NCI-H82 treated with DMSO at 0.1 percent for 48 hours (cell line): ENCODE data around the gene GCAT.

ENCODE experiments used
- DNase-seq: peaks from one replicate; lab custom pipeline; 2025; ENCODE audit not compliant: unreplicated experiment; lab: John Stamatoyannopoulos, UW

Gene GCAT

DNA sequence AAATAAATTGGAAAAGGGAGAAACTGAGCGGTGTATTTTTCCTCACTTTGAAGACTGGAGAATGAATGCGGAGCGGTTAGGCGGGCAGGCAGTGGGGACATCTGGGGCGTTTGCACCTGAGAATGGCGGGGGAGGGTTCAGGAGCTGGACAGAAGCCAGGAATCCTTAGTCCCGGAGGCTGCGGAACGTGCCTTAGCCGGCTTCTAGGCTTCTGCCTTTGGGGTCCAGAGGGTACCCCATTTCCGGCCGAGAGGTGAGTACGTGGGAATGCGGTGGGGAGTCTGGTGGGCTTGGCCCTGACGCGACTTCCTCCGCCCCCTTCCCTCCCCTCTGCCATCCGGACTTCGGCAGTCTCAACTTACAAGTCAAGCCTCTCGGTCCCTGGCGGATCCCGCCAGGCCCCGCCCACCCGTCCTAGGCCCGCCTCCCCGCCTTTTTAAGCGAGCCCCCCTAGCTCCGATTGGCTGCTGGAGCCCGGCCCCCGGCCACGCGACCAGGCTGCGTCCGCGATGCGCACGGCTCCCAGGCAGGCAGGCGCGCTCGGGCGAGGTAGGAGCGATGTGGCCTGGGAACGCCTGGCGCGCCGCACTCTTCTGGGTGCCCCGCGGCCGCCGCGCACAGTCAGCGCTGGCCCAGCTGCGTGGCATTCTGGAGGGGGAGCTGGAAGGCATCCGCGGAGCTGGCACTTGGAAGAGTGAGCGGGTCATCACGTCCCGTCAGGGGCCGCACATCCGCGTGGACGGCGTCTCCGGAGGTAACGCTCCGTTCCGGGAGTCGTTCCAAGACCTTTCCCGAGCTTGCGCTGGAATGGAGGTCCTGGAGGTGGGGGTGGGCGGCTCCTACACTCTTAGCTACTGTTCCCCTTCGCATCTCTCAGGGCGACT, at the start of gene GCAT:
GCAT (plus strand) TSS at position 525 of the 884 bp plus-strand sequence; CDS start at position 559, 34 bp downstream.
- DNase-seq: peak; percentile 81

DNA sequence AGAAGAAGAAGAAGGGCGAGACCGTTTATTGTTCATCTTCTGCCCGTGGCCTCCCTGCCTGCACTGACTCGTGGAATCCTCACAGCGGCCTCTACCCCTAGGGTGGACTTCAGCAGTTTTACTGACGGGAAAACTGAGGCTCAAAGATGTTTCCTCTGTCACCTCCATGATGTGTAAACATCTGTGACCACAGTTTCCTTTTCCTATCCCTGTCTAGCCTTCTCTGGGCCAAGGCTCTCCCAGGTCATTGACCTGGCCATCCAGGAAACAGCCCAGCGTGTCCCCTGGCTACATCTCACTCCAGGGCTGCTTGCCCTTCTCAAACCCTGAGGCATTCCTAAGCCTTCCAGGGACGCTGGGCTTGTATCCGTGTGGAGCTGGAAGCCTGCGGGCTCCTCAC, 49.0 kb upstream of the GCAT start:
- DNase-seq: no peak

DNA sequence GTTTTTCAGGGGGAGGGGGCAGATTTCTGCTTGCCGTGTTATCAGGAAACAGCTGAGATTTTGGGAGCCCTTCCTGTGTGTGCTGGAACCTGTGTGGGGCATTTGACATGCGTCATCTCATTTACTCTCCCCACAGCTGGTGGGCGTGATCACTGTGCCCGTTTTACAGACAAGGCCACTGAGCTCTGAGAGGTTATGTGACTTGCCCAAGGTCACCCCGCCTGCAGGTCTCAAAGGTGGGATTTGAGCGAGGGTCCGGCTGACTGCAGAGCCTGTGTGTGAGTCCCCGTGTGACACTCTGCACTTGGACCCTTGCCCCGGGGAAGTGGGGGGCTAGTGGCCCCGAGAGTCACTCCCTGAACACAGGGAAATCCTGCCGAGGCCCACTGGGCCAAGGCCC, 48.5 kb upstream of the GCAT start:
- no peak for DNase-seq

DNA sequence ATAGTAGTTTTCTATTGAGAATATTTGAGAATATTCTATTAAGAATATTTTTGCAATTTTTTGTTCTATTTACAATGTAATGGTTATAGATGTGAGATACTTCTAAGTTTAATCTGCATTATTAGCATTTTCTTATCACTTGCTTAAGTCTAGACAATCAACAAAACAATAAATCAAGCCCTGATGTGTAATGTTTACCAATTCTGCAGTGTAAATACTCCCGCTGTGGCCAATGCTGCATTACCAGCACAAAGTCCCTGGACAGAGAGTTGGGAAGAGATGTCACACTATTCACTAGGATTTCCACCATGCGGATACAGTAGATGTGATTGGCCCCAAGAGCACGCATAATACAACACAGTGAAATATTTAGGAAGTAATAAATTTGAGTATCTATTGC, 47.6 kb upstream of the GCAT start:
- DNase-seq: no peak

DNA sequence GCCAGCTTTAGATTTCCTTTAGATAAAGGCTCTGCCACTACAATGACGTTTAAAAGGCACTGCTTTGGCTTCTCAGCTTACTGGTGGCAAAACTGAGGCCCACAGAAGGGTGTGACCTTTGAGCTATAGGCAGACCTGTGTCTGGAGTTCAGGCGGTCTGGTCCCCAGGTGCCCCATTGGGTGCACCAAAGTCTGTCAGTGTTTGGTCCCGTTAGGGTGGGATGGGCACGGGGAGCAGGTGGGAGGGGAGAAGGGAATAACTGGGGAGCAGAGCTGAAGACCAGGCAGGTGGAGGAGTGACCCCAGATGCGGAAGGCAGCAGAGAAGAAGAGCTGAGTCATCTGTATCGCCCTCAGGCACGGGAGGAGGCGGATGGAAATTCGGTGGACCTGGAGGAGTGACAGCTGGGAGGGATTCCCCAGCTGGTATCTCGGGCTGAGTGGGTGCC, 45.3 kb upstream of the GCAT start:
- DNase-seq: no peak

DNA sequence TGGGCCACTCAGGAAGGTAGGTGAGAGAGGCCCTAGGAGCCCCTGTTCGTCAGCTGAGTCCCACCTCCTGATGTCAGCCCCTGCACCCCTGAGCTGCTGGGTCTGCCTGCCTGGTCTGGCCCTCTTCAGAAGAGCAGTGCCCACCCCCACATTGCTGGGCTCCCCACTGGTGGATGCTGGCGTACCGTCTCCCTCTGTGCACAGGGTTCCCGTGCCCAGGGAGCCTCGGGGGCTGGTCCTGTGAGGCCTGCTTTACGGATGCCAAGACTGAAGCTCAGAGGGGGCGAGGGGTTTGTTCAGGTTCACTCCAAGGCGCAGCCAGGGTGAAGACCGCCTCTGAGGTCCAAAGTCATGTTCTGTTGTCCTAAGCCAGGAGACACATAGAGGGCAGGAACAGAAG, 44.7 kb upstream of the GCAT start:
- DNase-seq: no peak

DNA sequence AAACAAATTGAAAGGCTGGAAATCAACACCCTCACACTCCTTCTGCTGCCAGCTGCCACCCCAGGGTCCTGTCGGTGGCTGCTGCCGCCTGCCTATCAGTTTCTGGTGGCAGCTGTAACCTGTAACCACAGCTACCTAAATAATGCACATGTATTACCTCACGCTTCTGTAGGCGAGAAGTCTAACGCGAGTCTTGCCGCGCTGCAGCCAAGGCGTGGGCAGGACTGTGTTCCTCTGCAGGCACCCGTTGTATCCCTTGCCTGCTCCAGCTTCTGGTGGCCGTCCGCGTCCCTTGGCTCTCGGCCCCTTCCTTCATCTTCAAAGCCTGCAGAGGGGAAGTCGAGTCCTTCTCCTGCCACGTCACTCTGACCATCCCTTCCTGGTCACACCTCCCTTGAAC, 44.1 kb upstream of the GCAT start:
- peak; percentile 39 for DNase-seq

DNA sequence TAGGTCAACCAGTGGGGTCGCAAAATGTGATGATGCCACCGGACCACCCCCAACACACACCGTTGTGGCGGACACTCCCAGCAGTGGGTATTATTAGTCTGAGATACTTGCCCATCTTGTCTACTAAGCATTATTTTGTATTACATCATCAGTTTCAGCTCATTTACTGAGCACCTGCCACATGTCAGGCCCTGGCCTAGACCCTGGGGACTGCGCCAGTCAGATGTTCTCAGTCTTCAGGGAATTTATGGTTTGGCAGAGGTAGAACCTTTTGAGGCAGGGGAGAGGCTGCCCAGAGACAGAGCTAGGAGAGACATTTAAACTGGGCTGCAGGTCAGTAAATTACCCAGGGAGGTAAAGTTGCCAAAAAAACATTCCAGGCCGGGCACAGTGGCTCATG, 43.1 kb upstream of the GCAT start:
- DNase-seq: no peak

DNA sequence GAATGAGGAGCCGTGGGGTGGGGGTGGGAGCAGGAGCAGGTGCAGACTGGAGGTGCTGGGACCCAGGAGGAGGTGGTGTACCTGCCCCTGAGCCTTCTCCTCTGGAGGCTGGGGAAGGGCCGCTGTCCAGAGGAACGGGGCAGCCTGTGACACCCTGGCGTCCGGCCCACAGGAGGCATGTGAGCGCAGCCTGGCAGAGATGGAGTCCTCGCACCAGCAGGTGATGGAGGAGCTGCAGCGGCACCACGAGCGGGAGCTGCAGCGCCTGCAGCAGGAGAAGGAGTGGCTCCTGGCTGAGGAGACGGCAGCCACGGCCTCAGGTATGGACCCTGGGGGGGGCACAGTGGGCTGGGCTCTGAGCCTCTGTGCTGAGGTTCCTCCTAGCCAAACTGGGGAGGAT, 42.2 kb upstream of the GCAT start:
- no peak for DNase-seq

DNA sequence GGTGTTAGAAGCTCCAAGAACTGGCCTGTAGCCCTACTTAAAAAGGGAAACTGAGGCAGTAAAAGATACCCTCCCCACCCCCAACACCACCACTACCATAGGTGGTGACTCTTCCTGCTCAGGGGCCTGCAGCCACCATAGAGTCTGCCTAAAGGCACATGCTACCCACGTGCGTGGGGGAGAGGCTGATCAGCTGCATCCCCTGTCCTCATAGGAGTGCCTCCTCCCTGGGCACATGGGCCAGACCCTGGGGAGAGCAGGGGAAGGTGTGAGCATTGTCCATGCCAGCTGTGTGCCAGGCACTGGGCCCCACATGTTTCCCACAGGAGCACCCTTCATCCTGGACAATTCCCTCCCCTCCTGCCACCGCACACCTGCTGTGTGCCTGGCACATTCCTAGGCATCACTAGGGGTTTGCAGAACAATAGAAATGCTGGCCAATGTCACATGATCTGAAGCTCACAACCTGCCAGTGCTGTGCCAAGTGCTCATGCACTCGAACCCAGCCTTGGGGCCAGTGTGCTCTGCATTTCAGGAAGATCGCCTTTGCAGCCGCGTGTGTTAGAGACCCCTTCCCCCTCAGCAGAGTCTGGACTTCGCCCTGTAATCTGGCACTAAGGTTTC, 41.7 kb upstream of the GCAT start:
- no peak for DNase-seq

DNA sequence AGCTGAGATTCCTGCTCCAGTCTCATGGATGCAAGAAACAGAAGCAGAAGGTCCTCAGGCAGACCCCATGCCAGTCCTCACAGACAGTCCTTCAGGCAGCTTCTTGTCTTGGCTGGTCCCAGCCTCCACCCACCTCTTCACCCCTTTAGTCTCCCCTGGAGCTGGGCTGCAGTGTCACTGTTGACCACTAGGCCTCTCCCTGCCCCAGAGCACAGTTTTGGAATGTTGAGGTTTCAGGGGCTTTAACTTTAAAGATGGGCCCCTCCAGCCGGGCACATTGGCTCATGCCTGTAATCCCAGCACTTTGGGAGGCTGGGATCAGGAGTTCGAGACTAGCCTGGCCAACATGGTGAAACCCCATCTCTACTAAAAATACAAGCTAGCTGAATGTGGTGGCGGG, 39.5 kb upstream of the GCAT start:
- no peak for DNase-seq

DNA sequence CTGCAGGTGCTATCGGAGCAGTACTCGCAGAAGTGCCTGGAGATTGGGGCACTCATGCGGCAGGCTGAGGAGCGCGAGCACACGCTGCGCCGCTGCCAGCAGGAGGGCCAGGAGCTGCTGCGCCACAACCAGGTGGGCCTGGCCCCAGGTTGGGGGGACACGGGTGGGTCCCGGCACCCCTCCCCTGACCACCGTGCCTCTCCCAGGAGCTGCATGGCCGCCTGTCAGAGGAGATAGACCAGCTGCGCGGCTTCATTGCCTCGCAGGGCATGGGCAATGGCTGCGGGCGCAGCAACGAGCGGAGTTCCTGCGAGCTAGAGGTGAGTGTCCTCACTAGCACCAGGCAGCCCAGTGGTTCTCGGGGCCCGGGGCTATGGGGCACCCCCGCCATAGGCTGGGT, 38.7 kb upstream of the GCAT start:
- no peak for DNase-seq

DNA sequence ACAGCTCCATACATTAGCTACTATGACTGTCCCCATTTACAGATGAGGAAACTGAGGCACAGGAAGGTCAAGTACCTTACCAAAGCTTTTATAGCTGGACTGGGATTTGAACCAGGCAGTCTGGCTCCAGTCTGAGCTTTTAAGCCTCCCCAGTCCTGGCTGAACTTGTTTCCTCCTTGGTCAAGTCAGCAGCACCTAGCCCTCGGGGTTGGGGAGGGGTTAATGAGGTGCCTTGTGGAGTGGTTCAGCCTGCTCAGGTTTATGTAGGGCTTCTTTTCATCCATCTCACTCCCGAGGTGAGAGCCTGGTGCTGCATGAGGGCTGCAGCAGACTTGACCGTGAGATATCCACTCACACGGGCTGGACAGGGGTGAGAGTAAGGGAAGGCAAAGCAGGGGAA, 36.7 kb upstream of the GCAT start:
- no peak for DNase-seq

DNA sequence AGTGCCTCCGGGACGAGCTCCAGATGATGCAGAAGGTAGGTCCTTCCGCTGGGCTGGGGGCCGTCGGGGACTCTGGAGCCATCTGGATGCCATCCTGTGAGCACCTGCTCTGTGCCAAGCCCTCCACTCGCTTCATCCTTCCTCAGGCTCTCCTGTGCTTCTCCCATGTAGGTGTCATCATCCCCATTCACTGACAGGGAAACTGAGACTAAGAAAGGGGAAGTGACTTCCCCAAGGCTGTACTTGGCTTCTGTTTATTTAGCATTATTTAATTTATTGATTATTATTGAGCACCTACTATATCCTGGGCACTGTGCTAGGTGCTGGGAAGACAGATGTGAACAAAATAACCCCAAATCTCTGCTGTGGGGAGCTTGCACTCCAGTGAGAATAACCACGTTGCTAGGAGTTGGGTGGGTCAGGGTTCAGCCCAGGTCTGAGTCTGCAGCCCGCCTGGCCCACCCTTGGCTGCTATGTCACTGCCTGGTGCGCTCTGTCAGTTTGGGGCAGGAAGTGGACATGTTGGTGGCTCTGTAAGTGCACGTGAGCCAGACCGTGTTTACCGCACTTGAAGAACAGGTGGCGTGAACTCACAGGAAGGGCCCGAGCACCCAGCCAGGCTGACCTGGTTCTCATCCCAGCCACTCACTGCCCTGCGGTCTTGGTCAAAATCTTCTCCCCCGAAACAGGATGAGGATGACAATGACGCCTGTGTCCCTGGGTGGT, 35.9 kb upstream of the GCAT start:
- DNase-seq: no peak

DNA sequence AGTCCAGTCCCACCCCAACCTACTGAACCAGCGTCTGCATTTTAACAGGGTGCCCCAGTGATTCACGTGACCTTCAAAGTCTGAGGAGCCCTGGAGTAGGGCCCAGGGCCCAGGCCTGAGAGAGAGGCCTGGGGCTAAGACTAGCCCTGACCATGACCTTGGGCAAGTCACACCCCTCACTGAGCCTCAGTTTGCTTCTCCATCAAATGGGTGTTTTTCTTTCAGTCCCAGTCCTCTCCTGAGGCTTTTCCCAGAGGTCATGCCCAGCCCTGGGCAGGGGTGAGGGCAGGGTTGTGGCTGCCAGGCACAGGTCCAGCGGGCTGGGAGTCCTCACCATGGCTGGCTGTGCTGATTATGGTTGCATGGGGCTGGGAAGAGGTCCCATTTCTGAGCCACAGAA, 33.0 kb upstream of the GCAT start:
- no peak for DNase-seq

DNA sequence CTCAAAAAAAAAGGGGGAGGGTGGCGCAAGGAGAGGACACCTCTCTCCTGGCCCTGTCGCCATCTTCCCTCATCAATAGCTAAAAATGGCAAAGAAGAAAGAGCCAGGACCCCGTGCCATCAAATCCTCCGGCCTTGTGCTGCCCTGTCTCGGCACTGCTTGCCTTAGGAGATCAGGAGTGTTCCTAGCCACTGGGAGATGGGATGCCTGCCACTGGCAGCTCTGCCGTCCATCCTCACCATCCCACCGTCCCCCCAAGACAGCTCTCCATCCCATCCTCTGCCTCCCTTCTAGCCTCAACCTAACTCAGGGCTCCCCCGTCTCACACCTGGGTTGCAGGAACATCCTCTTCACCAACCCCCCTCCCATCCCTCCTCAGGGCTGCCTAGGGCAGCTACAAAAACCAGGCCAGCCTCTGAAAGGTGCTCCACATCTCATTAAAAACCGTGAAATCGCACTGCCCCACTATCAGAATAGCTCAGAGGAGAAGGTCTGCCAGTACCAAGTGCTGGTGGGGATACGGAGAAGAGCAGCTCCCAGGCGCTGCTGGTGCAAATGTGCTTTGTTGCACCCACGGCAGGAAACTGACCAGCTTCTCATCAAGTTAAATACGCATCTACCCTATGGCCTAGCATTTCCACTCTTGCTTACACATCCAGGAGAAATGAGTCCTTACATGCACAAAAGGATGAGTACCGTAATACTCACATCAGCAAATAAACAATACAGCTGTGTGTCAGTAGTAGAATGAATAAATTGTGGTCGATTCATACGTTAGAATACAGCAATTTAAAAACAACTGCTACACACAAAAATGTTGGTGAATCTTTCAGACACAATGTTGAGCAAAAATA, 31.7 kb upstream of the GCAT start:
- no peak for DNase-seq

DNA sequence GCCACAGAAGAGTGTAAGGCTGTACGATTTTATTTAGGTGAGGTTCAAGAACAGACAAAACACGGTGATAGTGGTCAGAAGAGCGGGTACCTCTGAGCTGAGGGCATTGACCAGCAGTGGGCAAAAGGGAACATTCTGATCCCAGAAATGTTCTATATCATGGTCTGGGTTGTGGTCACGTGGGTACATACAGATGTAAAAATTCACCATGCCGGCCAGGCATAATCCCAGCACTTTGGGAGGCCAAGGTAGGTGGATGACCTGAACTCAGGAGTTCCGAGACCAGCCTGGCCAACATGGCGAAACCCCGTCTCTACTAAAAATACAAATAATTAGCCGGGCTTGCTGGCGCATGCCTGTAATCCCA, 31.1 kb upstream of the GCAT start:
- no peak for DNase-seq

DNA sequence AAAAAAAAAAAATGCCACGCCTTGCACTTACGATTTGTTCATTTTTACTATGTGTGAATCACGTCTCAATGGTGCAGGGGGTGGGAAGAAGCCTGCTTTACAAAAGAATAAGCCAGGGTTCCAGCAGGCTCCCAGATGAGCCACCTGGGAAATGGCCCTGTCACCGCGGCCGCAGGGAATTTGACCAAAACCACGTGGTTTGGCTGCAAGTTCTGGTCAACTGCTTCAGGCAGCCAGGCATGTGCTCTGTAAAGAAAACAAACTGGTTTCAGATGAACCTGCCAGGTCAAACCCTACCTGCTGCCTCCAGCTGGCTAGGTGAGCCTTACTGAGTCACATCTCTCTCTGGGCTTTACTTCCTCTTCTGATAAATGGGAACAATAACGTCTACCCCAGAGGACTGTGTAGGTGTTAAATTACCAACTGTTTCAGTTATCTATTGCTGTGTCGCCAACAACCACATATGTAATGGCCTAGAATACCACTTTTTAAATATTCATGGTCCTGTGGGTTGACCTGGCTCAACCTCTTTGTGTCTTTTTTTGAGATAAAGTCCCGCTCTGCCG, 30.5 kb upstream of the GCAT start:
- no peak for DNase-seq

DNA sequence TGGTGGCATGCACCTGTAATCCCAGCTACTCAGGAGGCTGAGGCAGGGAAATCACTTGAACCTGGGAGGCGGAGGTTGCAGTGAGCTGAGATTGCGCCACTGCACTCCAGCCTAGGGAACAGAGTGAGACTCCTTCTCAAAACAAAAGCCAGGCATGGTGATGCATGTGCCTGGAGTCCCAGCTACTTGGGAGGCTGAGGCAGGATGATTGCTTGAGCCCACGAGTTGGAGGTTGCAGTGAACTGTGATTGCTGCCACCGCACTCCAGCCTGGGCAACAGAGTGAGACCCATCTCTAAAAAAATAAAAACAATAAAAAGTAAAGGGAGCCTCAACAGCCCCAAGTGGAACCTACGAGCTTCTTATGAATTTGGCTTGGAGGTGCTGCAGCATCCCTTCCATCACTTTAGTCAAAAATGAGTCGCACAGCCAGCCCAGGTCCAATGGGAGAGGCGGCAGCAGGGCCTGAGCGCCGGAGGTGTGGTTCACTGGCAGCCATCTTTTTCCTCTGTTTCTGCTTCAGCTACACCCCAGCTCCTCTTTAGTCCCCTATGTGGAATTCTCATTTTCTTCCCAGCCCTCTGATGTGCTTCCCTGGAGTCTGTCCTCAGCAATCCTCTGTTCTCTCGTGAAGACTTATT, 29.2 kb upstream of the GCAT start:
- no peak for DNase-seq

DNA sequence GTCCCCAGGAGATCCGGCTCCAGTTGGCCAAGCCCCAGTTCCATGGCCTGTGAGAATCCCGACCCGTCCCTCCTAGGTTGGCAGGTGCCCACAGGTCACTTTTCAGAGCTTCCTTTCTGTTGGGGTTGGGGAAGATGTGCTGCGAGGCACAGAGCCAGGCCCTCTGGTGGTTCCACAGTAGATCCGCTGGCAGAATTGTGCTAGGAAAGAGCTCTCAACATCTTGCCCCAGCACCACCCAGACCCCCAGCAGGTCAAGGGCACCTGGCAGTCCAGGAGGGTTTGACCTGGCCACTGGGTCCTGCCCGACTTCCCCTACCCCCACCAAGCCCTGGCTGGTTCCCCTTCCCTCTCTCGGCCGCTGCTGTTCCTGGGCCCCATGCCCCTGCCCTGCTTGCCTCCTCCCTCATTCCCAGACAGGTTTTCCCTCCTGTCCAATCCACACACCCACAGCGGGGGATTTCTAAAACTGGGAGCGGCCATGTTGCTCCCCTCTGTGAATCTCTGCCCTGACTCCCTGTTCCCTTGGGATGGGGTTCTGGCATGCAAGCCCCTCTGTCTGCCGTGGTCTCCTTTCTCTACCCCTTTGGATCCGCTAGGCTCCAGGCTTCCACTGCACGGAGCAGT, 26.2 kb upstream of the GCAT start:
- DNase-seq: no peak
